Body of pancreas (tissue), 4 donors: Measurements from ENCODE around the gene ELF2. TPM values are rescaled to one million over a fixed set of nuclear protein-coding genes. Genes with fewer than 3 reads are reported as not detected.

ENCODE experiments used
- ATAC-seq: fragments of 150-250 bp; one replicate; pipeline ENCODE4 v1.9.1; 2016
- DNase-seq, 4 donors: peaks; one replicate each; pipeline ENCODE4 v3.0.0-alpha.2; 2019
- H3K27ac ChIP-seq, 4 donors: fragments of 200-600 bp; sonication (generic); 1 replicate in 3 of 4; 2 replicates in 1 of 4; pipeline versions ENCODE4 v1.5.1 to v1.6.1; 2016 to 2019; ENCODE audit warnings: mild to moderate bottlenecking in 1 of 4, mixed read lengths in 1 of 4, moderate library complexity in 1 of 4
- H3K27me3 ChIP-seq, 2 donors: fragments of 200-600 bp; sonication (generic); one replicate each; pipeline ENCODE4 v1.6.0; 2016; ENCODE audit warnings: mild to moderate bottlenecking in 1 of 2
- H3K36me3 ChIP-seq, 2 donors: fragments of 200-600 bp; sonication (generic); replicated peaks in 1 of 2; 2 replicates each; pipeline ENCODE4 v1.5.1; 2016; ENCODE audit warnings: low read depth in 2 of 2; ENCODE audit not compliant: insufficient read depth in 1 of 2
- H3K4me1 ChIP-seq: fragments of 200-600 bp; sonication (generic); one replicate; pipeline ENCODE4 v1.6.0; 2016
- H3K4me3 ChIP-seq, 2 donors: fragments of 200-600 bp; sonication (generic); 1 replicate in 1 of 2; 2 replicates in 1 of 2; pipeline ENCODE4 v1.5.1; 2016 to 2019
- H3K9me3 ChIP-seq, 3 donors: fragments of 200-600 bp; sonication (generic); 1 replicate in 2 of 3; 2 replicates in 1 of 3; pipeline ENCODE4 v1.5.1; 2016
- POLR2A ChIP-seq, 3 donors: fragments of 450-650 bp; IDR thresholded peaks; one replicate each; pipeline ENCODE4 v1.6.1; 2016; ENCODE audit warnings: antibody characterized with exemption in 3 of 3, mild to moderate bottlenecking in 2 of 3
- WGBS, 2 donors: methylation state at CpG; one replicate each; pipeline ENCODE4 v1.1.5; 2017; 5-methylcytosine and 5-hydroxymethylcytosine counted together
- intact Hi-C: fragments of 100-400 bp; cut with DNase I; formaldehyde crosslinking; loops from one replicate; pipeline ENCODE4 v1.15.1; 2023
- total RNA-seq, 2 donors: library from RNA; depleted of rRNA; stranded (reverse); fragments of >200 nt; gene quantifications; one replicate each; pipeline ENCODE4 v1.1.0, GENCODE V29; 2016
- TF ChIP-seq, protein P1 (sequence below), 7 experiments: fragments of 450-650 bp in 4 of 7; fragments of 200-600 bp in 3 of 7; sonication (generic) in 3 of 7; IDR thresholded peaks; one replicate each; pipeline ENCODE4 v1.5.1; 2016 to 2019; ENCODE audit warnings: antibody characterized with exemption in 7 of 7

Gene ELF2
- total RNA-seq, 2 donors from 2014 or later = 25.4 to 42.5 TPM

DNA sequence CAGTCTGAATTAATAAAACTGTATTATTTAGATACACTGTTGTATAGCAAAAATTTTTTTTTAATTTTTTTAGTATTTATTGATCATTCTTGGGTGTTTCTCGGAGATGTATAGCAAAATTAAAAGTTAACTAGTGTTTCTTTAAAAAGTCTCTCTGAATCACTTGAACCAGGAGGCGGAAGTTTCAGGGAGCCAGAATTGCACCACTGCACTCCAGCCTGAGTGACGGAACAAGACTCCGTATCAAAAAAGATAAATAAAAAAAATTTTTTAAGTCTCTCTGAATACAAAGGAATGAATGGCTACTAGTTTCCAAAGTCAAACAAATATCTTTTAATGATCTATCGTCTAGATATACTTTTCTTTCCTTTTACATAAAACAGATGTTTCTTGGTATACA is 64.4 kb downstream of the ELF2 start:
- ATAC-seq (no peak), DNase-seq (no peak)
- Histone ChIP-seq H3K4me1 (no peaks in the 10 kb centered on the region), H3K4me3 (no peak overlapping the region), H3K27ac (no peak overlapping the region), H3K9me3 (no peaks in the 10 kb centered on the region), H3K27me3 (no peaks in the 10 kb centered on the region), H3K36me3 (peaks cover 0 to 3% of the 10 kb centered on the region in 2 donors)
- TF ChIP-seq, protein P1, sequence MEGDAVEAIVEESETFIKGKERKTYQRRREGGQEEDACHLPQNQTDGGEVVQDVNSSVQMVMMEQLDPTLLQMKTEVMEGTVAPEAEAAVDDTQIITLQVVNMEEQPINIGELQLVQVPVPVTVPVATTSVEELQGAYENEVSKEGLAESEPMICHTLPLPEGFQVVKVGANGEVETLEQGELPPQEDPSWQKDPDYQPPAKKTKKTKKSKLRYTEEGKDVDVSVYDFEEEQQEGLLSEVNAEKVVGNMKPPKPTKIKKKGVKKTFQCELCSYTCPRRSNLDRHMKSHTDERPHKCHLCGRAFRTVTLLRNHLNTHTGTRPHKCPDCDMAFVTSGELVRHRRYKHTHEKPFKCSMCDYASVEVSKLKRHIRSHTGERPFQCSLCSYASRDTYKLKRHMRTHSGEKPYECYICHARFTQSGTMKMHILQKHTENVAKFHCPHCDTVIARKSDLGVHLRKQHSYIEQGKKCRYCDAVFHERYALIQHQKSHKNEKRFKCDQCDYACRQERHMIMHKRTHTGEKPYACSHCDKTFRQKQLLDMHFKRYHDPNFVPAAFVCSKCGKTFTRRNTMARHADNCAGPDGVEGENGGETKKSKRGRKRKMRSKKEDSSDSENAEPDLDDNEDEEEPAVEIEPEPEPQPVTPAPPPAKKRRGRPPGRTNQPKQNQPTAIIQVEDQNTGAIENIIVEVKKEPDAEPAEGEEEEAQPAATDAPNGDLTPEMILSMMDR (IDR thresholded peaks at IDR 0.05) = no peak
- TF ChIP-seq POLR2A (IDR thresholded peaks at IDR 0.05) = no peak
- WGBS, 2 donors = 90% methylated on average over 5 of the region's 5 CpGs
- intact Hi-C loops = no loop called here

DNA sequence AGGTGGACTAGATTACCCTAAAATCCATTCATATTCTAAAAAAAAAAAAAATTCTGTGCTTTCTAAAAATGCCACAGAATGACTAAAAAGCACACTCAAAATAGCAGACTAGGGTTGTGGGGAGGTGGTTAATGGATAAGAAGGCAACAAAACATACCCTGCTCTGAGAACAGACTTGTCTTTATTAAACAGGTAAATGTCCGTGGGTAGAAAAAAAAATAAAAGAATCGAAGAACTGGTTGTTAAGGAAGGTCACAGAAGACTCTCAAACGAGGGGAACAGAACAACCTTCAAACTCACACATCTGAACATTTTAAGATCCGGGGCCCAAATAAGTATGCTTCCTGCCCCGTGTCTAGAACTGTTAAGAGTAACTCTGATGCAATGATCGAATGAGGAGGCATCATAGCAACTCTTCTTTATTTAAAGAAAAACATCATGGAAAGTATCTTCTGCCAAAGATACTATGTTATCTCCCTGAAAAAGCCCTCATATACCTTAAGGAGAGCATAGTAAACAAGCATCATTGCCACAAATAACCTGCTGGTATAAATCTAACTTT is 68.4 kb downstream of the ELF2 start:
- no peak for TF ChIP-seq POLR2A (IDR thresholded peaks at IDR 0.05)
- TF ChIP-seq, protein P1 (IDR thresholded peaks at IDR 0.05) = no peak
- no peak for ATAC-seq

DNA sequence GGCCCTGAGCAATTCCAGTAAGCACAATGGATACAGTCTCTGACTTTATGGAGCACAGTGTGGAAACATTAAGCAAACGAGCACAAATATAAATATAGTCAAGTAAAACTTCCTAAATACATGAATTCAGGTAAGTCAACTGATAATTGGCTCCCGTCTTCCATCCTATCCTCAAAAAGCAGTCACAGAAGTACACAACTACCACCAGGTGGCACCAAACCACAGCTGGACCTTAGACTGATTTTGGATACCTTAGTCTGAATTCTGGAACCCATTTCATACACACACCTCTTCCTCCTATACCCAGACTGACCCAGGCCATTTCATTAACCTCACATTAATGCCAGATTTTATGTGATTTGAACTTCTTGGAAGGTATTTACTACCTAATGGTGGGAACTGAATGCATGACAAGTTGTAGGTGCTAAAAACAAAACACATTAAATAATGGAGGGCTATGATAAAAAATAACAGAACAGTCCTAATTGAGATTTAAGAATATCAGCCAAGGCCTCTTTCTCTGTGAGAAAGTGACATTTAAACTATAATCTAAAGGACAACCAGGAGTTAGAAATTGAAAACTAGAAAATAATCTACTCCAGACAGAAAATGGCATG is 77.5 kb downstream of the ELF2 start:
- Histone ChIP-seq H3K9me3 (no peaks in the 10 kb centered on the region), H3K27ac (no peak overlapping the region), H3K27me3 (no peaks in the 10 kb centered on the region), H3K4me3 (no peak overlapping the region), H3K36me3 (no peaks in the 10 kb centered on the region), H3K4me1 (no peaks in the 10 kb centered on the region)
- peak; percentile 86 for ATAC-seq
- WGBS, 2 donors = 2 to 3% methylated on average over 2 of the region's 2 CpGs
- intact Hi-C loops = no loop called here
- TF ChIP-seq POLR2A (IDR thresholded peaks at IDR 0.05) = no peak
- TF ChIP-seq, protein P1 (IDR thresholded peaks at IDR 0.05) = peak; percentile 68 to 89 (median 84)
- peak; percentile 71 to 78 (median 75) for DNase-seq

More for the DNA sequence above, 68.4 kb downstream of the ELF2 start:
- DNase-seq = no peak
- Histone ChIP-seq H3K36me3 (no peaks in the 10 kb centered on the region), H3K27ac (no peak overlapping the region), H3K4me3 (no peak overlapping the region), H3K4me1 (no peaks in the 10 kb centered on the region), H3K27me3 (no peaks in the 10 kb centered on the region), H3K9me3 (no peaks in the 10 kb centered on the region)
- intact Hi-C loops = no loop called here
- 66 to 69% methylated on average over 6 of the region's 6 CpGs for WGBS, 2 donors

DNA sequence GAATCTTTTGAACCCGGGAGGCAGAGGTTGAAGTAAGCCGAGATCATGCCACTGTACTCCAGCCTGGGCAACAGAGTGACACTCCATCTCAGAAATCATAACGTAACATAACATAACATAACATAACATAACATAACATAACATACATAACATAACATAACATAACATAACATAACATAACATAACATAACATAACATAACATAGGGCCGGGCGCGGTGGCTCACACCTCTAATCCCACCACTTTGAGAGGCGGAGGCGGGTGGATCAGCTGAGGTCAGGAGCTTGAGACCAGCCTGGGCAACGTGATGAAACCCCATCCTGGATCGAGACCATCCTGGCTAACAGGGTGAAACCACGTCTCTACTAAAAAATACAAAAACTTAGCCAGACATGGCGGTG is 84.7 kb downstream of the ELF2 start:
- H3K4me3 ChIP-seq = no peak overlapping the region
- 86 to 87% methylated on average over 12 of the region's 12 CpGs for WGBS, 2 donors
- H3K4me1 ChIP-seq = no peaks in the 10 kb centered on the region
- no peak overlapping the region for H3K27ac ChIP-seq
- H3K36me3 ChIP-seq = no peaks in the 10 kb centered on the region
- intact Hi-C loops = no loop called here
- no peak for ATAC-seq
- H3K27me3 ChIP-seq = no peaks in the 10 kb centered on the region
- TF ChIP-seq, protein P1 (IDR thresholded peaks at IDR 0.05) = no peak
- TF ChIP-seq POLR2A (IDR thresholded peaks at IDR 0.05) = no peak
- no peak for DNase-seq
- H3K9me3 ChIP-seq = no peaks in the 10 kb centered on the region

DNA sequence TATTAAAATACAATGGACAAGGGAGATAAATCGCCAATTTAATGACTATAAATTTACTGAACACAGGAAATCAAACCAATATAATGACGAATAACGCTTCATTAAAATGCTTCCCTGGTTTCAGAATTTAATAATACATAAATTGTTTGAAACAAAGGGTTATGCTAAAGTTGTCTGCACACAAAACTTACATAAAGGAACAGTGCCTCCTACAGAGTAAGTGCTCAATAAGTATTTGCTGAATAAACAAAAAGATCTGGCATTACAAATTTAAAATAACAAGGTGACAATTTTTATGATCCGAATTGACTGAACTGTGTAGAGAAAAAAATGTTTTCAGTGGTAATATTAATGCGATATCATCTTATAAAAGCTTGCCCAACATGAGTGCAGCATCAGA is 91.9 kb downstream of the ELF2 start:
- TF ChIP-seq, protein P1 (IDR thresholded peaks at IDR 0.05) = peak in 6 of 7 experiments; percentile 8 to 44 (median 32)
- TF ChIP-seq POLR2A (IDR thresholded peaks at IDR 0.05) = no peak
- no peak overlapping the region for H3K4me3 ChIP-seq
- DNase-seq (no peak), ATAC-seq (no peak)
- 13 to 16% methylated on average over 5 of the region's 5 CpGs for WGBS, 2 donors
- intact Hi-C loops = no loop called here
- H3K27ac ChIP-seq = peak overlapping the region; percentile 92 to 99 (median 96)
- peaks cover 28% of the 10 kb centered on the region for H3K4me1 ChIP-seq
- H3K36me3 ChIP-seq = no peaks in the 10 kb centered on the region
- no peaks in the 10 kb centered on the region for H3K9me3 ChIP-seq
- no peaks in the 10 kb centered on the region for H3K27me3 ChIP-seq
